HG03280 (cell line): ENCODE measurements around the gene MARCOL.
"Not testable (repeated sequence)": the region's sequence is repeated elsewhere in the genome, so short reads cannot be mapped to it uniquely, and the experiment has no call there.

Experiments used
- ATAC-seq: cut with Tn5 transposase; IDR thresholded peaks from one replicate; pipeline ENCODE4 v1.9.1; 2021; ENCODE audit warnings: mild to moderate bottlenecking, moderate library complexity; ENCODE audit not compliant: unreplicated experiment

The MARCOL gene

DNA sequence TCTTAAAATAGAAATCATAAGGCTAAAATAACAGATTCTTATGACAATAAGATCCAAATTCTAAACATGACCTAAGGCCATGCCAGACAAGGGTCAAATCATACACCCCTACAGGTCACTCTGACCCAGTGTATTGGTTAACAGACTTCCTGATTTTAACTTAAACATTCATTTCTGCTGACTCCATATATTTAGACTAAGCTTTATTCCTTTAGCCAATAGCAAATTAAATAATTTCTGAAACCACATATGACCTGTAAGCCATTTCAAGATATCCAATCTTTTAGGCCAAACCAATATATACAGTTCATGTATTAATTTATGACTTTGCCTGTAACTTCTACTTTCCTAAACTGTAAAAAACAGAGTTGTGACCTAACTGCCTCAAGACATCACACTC lies 22.9 kb downstream of the MARCOL start:
- ATAC-seq, result no peak

- no peak for ATAC-seq
These were observed 29.6 kb downstream of the MARCOL start for GRCh38 chr5:148267962-148268361.

- no peak for ATAC-seq
These were observed 30.2 kb downstream of the MARCOL start, which contains the start of gene SPINK13 for GRCh38 chr5:148268566-148268965. Gene SPINK13, plus strand, starts transcription at chr5:148268794. Its CDS starts 1,279 bp downstream, at chr5:148270073.

GRCh38 chr5:148275129-148275528 lies 36.8 kb downstream of the MARCOL start:
- not testable (repeated sequence) for ATAC-seq

DNA sequence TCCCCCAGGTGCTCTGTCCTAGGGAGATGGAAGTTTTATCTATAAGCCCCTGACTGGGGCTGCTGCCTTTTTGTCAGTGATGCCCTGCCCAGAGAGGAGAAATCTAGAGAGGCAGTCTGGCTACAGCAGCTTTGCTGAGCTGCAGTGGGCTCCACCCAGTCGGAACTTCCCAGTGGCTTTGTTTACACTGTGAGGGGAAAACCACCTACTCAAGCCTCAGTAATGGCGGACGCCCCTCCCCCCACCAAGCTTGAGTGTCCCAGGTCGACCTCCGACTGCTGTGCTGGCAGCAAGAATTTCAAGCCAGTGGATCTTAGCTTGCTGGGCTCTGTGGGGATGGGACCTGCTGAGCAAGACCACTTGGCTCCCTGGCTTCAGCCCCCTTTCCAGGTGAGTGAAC lies 42.6 kb downstream of the MARCOL start:
- ATAC-seq, result not testable (repeated sequence)

DNA sequence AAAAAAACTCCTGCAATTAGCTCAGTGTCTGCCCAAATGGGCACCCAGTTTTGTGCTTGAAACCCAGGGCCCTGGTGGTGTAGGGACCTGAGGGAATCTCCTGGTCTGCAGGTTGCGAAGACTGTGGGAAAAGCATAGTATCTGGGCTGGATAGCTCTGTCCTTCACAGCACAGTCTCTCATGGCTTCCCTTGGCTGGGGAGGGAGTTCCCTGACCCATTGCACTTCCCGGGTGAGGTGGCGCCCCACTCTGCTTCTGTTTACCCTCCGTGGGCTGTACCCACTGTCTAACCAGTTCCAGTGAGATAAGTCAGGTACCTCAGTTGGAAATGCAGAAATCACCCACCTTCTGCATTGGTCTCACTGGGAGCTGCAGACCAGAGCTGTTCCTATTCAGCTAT lies 43.0 kb downstream of the MARCOL start:
- not testable (repeated sequence) for ATAC-seq

DNA sequence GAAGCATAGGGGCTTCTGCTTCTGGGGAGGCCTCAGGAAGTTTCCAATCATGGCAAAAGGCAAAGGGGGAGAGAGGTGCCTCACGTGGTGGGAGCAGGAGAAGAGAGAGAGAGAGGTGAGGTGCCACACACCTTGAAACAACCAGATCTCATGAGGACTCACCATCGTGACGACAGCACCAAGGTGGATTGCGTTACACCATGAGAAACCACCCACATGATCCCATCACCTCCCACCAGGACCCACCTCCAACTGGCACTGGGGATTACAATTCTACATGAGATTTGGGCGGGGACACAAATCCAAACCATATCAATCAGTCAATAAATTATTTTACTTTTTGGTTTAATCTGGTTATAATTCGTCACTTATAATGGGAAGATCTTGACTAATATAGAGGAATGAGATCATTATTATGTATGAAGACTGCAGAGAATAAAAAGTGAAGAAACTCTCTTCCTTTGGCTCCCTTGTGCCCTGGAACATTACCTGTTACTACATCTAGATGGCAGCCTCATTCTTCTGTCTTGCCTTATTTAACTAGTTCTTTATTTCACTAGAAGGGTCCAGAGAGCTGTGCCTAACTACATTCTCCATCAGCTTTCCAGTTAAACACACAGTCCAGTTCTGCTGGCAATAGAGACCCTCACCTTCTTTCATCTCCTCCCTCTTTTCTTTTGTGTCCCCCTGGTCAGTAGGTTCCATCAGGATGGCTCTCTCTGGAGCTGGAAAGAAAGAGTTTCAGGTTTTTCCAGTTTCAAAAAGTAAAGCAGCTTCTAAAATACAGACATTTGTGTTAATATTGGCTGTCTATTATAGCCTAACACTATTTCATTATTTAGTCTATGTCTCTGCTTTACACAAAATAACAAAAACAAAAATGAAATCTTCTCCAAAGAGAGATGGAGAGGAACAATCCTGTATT lies 52.2 kb downstream of the MARCOL start:
- ATAC-seq, result no peak
